RWPE1 (cell line): ENCODE data around the gene ZBTB6.
"Not testable (repeated sequence)": the region's sequence is repeated elsewhere in the genome, so short reads cannot be mapped to it uniquely, and the experiment has no call there.

Experiments
- CTCF ChIA-PET: fragments of 350-600 bp; sonication (Branson Sonifier 250); formaldehyde crosslinking; extraction: SDS; loops from one replicate; lab custom pipeline; 2021; lab: Yijun Ruan, JAX
- POLR2A ChIA-PET: fragments of 400-600 bp; formaldehyde crosslinking; extraction: SDS; loops from one replicate; lab custom pipeline; 2020; ENCODE audit warnings: antibody characterized with exemption; ENCODE audit not compliant: low non-redundant PET; lab: Yijun Ruan, JAX
- DNase-seq: peaks from one replicate; pipeline ENCODE4 v3.0.0; 2012; ENCODE audit warnings: low spot score
- H3K27ac ChIP-seq: fragments of 450-650 bp; 2 replicates; pipeline ENCODE4 v1.5.1; 2017
- TF ChIP-seq, protein P1 (sequence below): fragments of 450-650 bp; conservative IDR thresholded peaks from 2 replicates; pipeline ENCODE4 v1.5.1; 2017; ENCODE audit warnings: low read depth, mild to moderate bottlenecking

ZBTB6 gene

DNA sequence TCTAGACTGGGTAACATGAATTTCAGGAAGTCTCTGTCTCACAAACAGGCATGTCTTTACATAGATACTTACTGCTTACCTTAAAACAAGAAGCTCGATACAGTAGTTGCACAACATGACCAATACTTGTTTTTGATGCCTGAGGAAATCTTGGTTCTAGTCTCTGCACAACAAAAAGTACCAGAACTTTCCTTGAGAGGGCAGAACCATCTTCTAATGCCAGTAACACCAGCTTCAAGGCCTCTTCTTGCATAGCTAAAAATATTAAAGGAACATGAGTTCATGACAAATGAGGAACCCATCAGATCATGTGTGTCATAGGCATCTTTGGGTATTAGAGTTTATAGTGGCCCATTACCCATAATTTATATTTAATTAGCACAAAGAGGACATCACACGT is 30.0 kb downstream of the ZBTB6 start:
- TF ChIP-seq, protein P1, sequence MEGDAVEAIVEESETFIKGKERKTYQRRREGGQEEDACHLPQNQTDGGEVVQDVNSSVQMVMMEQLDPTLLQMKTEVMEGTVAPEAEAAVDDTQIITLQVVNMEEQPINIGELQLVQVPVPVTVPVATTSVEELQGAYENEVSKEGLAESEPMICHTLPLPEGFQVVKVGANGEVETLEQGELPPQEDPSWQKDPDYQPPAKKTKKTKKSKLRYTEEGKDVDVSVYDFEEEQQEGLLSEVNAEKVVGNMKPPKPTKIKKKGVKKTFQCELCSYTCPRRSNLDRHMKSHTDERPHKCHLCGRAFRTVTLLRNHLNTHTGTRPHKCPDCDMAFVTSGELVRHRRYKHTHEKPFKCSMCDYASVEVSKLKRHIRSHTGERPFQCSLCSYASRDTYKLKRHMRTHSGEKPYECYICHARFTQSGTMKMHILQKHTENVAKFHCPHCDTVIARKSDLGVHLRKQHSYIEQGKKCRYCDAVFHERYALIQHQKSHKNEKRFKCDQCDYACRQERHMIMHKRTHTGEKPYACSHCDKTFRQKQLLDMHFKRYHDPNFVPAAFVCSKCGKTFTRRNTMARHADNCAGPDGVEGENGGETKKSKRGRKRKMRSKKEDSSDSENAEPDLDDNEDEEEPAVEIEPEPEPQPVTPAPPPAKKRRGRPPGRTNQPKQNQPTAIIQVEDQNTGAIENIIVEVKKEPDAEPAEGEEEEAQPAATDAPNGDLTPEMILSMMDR: no peak

DNA sequence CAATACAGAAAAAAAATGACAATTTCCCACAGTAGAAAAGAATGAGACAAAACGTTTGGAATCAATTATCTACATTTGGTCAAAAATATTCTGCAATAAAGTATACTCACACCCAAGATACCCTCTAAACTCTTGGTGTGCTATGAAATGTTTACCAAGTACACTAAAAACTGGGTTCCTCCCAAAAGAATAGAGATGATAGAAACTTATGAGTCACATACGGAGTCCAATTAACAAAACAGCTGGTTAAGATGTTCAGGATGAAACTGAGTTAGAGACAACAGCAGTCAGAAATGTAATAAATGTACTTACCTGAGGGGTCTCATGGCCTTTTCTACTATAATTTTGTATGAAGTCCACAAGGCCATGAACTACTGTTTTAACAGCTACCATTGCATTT is 33.7 kb downstream of the ZBTB6 start:
- no peak for DNase-seq
- CTCF ChIA-PET: no interaction called here
- TF ChIP-seq, protein P1: no peak
- POLR2A ChIA-PET: no interaction called here
- no peak overlapping the region for H3K27ac ChIP-seq

More for the DNA sequence above, 30.0 kb downstream of the ZBTB6 start:
- CTCF ChIA-PET: no interaction called here
- no peak for DNase-seq
- POLR2A ChIA-PET: no interaction called here
- no peak overlapping the region for H3K27ac ChIP-seq

DNA sequence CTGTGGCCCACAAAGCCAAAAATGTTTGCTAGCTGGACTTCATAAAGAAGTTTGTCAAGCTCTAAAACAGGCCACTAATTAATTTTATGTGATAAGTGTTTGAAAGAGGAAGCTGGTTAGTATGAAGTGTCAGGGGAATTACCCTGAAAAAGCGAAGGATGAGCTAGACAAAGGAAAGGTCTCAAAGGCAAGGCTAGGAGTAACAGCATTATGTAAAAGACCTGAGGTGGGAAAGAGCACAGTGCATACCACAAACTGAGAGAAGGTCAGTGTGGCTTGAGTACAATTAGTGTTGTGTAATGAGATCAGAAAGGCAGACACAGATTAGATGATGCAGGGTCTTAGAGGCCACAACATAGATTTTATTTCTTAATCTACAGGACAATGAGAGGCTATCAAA is 37.6 kb downstream of the ZBTB6 start:
- no peak for DNase-seq
- ChIA-PET CTCF (no interaction called here), POLR2A (interaction anchor here (0.7 to 0.8 kb wide), 2 partner anchors 14 to 26 kb away, joined by 3 read pairs; no protein-coding TSS in a partner anchor)
- TF ChIP-seq, protein P1: no peak
- no peak overlapping the region for H3K27ac ChIP-seq

DNA sequence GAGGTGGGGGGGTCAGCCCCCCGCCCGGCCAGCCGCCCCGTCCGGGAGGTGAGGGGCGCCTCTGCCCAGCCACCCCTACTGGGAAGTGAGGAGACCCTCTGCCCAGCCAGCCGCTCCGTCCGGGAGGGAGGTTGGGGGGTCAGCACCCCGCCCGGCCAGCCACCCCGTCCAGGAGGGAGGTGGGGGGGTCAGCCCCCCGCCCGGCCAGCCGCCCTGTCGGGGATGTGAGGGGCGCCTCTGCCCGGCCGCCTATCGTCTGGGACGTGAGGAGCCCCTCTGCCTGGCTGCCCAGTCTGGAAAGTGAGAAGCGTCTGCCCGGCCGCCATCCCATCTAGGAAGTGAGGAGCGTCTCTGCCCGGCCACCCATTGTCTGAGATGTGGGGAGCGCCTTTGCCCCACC is 45.8 kb downstream of the ZBTB6 start:
- H3K27ac ChIP-seq, DNase-seq, CTCF ChIA-PET, POLR2A ChIA-PET: not testable (repeated sequence)

DNA sequence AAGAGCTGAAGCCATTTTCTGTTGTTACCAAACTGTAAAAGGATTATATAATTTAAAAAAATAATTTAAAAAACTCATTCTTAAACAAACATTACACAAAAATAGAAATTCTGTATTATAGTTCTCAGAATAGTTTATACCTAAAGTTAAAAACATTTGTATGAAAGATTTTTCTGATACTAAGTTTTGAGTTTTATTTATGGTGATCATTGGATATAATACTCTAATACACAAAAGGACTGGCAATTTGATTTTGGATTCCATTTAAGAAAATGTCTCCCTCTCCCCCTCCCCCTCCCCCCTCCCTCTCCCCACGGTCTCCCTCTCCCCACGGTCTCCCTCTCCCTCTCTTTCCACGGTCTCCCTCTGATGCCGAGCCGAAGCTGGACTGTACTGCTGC is 47.0 kb downstream of the ZBTB6 start:
- TF ChIP-seq, protein P1: no peak
- ChIA-PET CTCF (no interaction called here), POLR2A (no interaction called here)
- no peak overlapping the region for H3K27ac ChIP-seq
- no peak for DNase-seq

DNA sequence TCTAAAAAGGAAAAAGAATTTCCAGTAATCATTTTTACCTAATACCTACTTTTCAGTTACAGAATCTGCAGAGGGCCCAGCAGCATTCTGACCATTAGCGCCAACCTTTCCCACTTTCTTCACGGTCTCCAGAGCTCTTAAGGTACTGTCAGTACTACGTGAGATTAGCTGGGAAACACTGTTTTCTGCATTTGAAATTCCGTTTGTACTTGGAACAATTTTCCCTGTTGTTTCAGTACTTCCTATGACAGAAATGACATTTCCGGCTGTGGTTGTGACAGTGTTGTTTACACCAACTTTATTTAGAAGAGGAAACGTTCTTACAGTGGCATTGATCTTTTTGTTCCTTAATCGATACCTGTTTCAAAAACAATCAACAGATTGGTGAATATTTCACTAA is 47.8 kb downstream of the ZBTB6 start:
- TF ChIP-seq, protein P1: no peak
- ChIA-PET POLR2A (no interaction called here), CTCF (interaction anchor here (0.6 to 0.7 kb wide), 2 partner anchors 319 to 541 kb away, joined by 3 read pairs; no protein-coding TSS in a partner anchor)
- H3K27ac ChIP-seq: no peak overlapping the region
- no peak for DNase-seq

DNA sequence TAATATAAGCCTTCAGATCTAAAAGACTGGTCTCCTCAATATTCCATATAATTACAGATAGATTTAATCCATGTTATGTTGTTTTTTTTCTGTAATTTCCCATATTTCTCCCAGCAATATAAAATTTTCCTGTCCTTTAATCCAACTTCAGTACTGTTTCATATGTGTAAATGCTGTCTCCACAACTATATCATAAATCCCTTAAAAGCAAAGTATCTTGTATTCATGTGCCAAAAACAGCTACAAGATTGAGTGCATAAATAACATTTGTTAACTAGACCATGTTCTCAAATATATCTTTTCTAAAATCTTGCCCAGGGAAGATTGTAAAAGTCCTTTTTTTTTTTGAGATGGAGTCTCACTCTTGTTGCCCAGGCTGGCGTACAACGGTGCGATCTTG is 49.7 kb downstream of the ZBTB6 start:
- CTCF ChIA-PET: no interaction called here
- POLR2A ChIA-PET: no interaction called here
- DNase-seq: no peak
- TF ChIP-seq, protein P1: no peak
- no peak overlapping the region for H3K27ac ChIP-seq
